GM12891 (cell line): ENCODE measurements around the gene EDARADD.

Experiments
- POLR2A ChIP-seq: IDR thresholded peaks from 2 replicates; pipeline ENCODE4 v1.6.1; 2011; ENCODE audit warnings: low read depth, low read length, control low read depth
- POLR2AphosphoS5 ChIP-seq: IDR thresholded peaks from 2 replicates; pipeline ENCODE4 v1.6.1; 2011; ENCODE audit warnings: low read depth, low read length, control low read depth
- SPI1 ChIP-seq: IDR thresholded peaks from 2 replicates; pipeline ENCODE4 v1.6.1; 2011; ENCODE audit warnings: low read depth, low read length, control low read depth
- TAF1 ChIP-seq: IDR thresholded peaks from 2 replicates; pipeline ENCODE4 v1.6.1; 2011; ENCODE audit warnings: low read depth, low read length, control low read depth

DNA sequence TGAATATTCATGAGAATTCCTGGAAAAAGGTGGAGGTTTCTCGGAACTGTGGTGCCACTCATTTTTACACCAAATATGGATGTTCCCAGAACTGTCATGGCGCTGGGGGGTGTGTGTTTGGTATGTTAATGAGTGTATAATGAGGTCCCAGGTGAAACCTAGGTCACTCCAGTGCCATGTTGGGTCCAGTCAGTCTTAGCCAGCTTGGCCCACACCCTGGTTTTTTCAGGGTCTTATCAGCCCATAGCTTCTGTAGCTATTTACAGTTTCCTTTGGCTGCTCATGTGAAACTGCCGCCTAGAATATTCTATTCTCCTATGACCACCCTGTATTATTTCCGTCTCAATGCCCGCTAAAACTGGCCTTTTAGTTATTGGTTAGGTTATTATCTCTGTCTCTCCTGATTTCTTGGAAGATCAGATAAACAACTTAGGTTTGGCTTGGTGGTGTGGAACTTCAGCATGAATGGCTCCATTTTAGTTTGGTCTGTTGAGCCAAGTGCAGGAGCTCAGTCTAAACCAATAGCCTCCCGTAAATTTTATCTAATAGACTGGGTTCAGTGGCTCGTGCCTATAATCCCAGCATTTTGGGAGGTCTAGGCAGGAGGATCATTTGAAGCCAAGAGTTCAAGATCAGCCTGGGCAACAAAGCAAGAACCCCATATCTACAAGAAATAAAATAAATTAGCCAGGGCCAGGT, 42.1 kb upstream of the EDARADD start:
- TF ChIP-seq TAF1 (no peak), POLR2AphosphoS5 (no peak), POLR2A (no peak), SPI1 (no peak)
